DMS 273 (cell line): ENCODE data around the gene LRIT2.
A peak's percentile ranks its signal among the peaks of the same experiment; 100 is the strongest.

ENCODE experiments used
- DNase-seq: peaks from one replicate; lab custom pipeline; 2025; ENCODE audit not compliant: unreplicated experiment; lab: John Stamatoyannopoulos, UW

LRIT2 gene

GRCh38 chr10:84211566-84211965 is 13.8 kb downstream of the LRIT2 start:
- DNase-seq: no peak

GRCh38 chr10:84208023-84208422 is 17.3 kb downstream of the LRIT2 start:
- no peak for DNase-seq

- DNase-seq: no peak
Measured at GRCh38 chr10:84205853-84206525, 19.4 kb downstream of the LRIT2 start.

GRCh38 chr10:84205049-84205852 is 20.1 kb downstream of the LRIT2 start:
- DNase-seq: peak; percentile 80

GRCh38 chr10:84204610-84205009 is 20.7 kb downstream of the LRIT2 start:
- DNase-seq: no peak

- DNase-seq: peak; percentile 12
Measured at GRCh38 chr10:84204122-84204521, 21.2 kb downstream of the LRIT2 start.

- DNase-seq: no peak
Measured at GRCh38 chr10:84202349-84202748, 23.0 kb downstream of the LRIT2 start.

GRCh38 chr10:84201682-84202081 is 23.7 kb downstream of the LRIT2 start:
- no peak for DNase-seq

- no peak for DNase-seq
Measured at GRCh38 chr10:84201244-84201606, 24.1 kb downstream of the LRIT2 start.

GRCh38 chr10:84200537-84201243 is 24.7 kb downstream of the LRIT2 start:
- DNase-seq: no peak

- peak; percentile 65 for DNase-seq
Measured at GRCh38 chr10:84198206-84198915, 27.0 kb downstream of the LRIT2 start.

GRCh38 chr10:84197643-84198042 is 27.7 kb downstream of the LRIT2 start:
- no peak for DNase-seq

- no peak for DNase-seq
Measured at GRCh38 chr10:84196941-84197340, 28.4 kb downstream of the LRIT2 start.

GRCh38 chr10:84196083-84196482 is 29.3 kb downstream of the LRIT2 start:
- DNase-seq: peak; percentile 52

- DNase-seq: no peak
Measured at GRCh38 chr10:84195044-84195830, 30.1 kb downstream of the LRIT2 start.

- peak; percentile 59 for DNase-seq
Measured at GRCh38 chr10:84194424-84195043, 30.8 kb downstream of the LRIT2 start, which contains the start of gene CDHR1. Gene CDHR1 (plus strand): TSS chr10:84194537. CDS start chr10:84194761, 224 bp downstream.

GRCh38 chr10:84193846-84194423 is 31.4 kb downstream of the LRIT2 start:
- DNase-seq: no peak

- no peak for DNase-seq
Measured at GRCh38 chr10:84193327-84193726, 32.0 kb downstream of the LRIT2 start.

GRCh38 chr10:84191106-84191505 is 34.2 kb downstream of the LRIT2 start:
- DNase-seq: no peak

- no peak for DNase-seq
Measured at GRCh38 chr10:84190621-84191020, 34.7 kb downstream of the LRIT2 start.
